GM20431 (cell line): ENCODE results near the gene ARHGEF16.

ENCODE experiments used
- in situ Hi-C: fragments of 300-500 bp; cut with MseI, MboI; formaldehyde crosslinking; loops from one replicate; pipeline ENCODE4 v1.15.0; 2020; ENCODE audit warnings: low sequenced_read_pairs; ENCODE audit not compliant: unreplicated experiment

Gene ARHGEF16

GRCh38 chr1:3454811-3455618, 550 bp downstream of the ARHGEF16 start:
- in situ Hi-C loops = no loop called here

- in situ Hi-C loops = no loop called here
These were observed 1.4 kb downstream of the ARHGEF16 start for GRCh38 chr1:3455670-3456448.

- in situ Hi-C loops = no loop called here
These were observed 2.0 kb downstream of the ARHGEF16 start for GRCh38 chr1:3456449-3456963.

GRCh38 chr1:3456964-3457909, 2.8 kb downstream of the ARHGEF16 start:
- in situ Hi-C loops = no loop called here

- in situ Hi-C loops = no loop called here
These were observed 3.7 kb downstream of the ARHGEF16 start for GRCh38 chr1:3457910-3458883.

- in situ Hi-C loops = no loop called here
These were observed 4.8 kb downstream of the ARHGEF16 start for GRCh38 chr1:3459051-3459908.

- in situ Hi-C loops = no loop called here
These were observed 5.6 kb downstream of the ARHGEF16 start for GRCh38 chr1:3459940-3460671.

GRCh38 chr1:3460672-3461131, 6.2 kb downstream of the ARHGEF16 start:
- in situ Hi-C loops = no loop called here

GRCh38 chr1:3461238-3461933, 6.9 kb downstream of the ARHGEF16 start:
- in situ Hi-C loops = no loop called here

GRCh38 chr1:3461934-3462275, 7.4 kb downstream of the ARHGEF16 start:
- in situ Hi-C loops = no loop called here

GRCh38 chr1:3462356-3463012, 8.0 kb downstream of the ARHGEF16 start:
- in situ Hi-C loops = no loop called here

- in situ Hi-C loops = no loop called here
These were observed 8.5 kb downstream of the ARHGEF16 start for GRCh38 chr1:3463013-3463385.

- in situ Hi-C loops = no loop called here
These were observed 9.0 kb downstream of the ARHGEF16 start for GRCh38 chr1:3463408-3463863.

- in situ Hi-C loops = no loop called here
These were observed 9.6 kb downstream of the ARHGEF16 start for GRCh38 chr1:3463891-3464648.

- in situ Hi-C loops = no loop called here
These were observed 10.2 kb downstream of the ARHGEF16 start for GRCh38 chr1:3464649-3465025.
